GM12891 (cell line): ENCODE data around the gene EPB41L4A.

ENCODE experiments used
- DNase-seq: peaks from one replicate; pipeline ENCODE4 v3.0.0; 2011; ENCODE audit warnings: low spot score; ENCODE audit not compliant: insufficient read length
- FAIRE-seq: peaks from 2 replicates; lab custom pipeline; 2011; peaks lifted over from hg19 to GRCh38; lab: Jason Lieb, UNC
- PAX5 ChIP-seq: IDR thresholded peaks from 2 replicates; pipeline ENCODE4 v1.6.1; 2011; ENCODE audit warnings: low read length, moderate library complexity, mild to moderate bottlenecking; ENCODE audit not compliant: insufficient read depth, severe bottlenecking
- POLR2A ChIP-seq: IDR thresholded peaks from 2 replicates; pipeline ENCODE4 v1.6.1; 2011; ENCODE audit warnings: low read depth, low read length, control low read depth
- POLR2AphosphoS5 ChIP-seq: IDR thresholded peaks from 2 replicates; pipeline ENCODE4 v1.6.1; 2011; ENCODE audit warnings: low read depth, low read length, control low read depth
- POU2F2 ChIP-seq: IDR thresholded peaks from 2 replicates; pipeline ENCODE4 v1.6.1; 2011; ENCODE audit warnings: low read depth, mild to moderate bottlenecking, control low read depth, low read length, moderate library complexity
- SPI1 ChIP-seq: IDR thresholded peaks from 2 replicates; pipeline ENCODE4 v1.6.1; 2011; ENCODE audit warnings: low read depth, low read length, control low read depth
- TAF1 ChIP-seq: IDR thresholded peaks from 2 replicates; pipeline ENCODE4 v1.6.1; 2011; ENCODE audit warnings: low read depth, low read length, control low read depth

Gene EPB41L4A

DNA sequence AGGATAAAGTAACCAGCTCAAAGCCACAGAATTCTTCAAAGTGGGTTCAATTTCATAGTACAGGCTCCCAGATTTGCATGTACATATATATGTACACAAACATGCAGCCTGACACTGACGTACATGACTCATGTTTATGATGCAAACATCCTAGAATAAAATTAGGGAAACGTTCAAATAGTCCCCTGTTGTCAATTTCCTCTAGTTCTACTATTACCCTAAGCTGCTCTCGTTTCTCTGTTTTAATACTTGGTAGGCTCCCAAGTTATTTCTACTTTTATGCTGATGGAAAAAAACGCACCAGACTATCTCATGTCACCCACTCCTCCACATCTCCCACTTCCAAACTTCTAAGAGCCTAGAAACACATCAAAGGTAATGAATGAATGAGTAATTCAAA is 229.7 kb downstream of the EPB41L4A start:
- FAIRE-seq = no peak
- no peak for DNase-seq
- TF ChIP-seq TAF1 = no peak
- no peak for TF ChIP-seq POLR2A
- TF ChIP-seq POLR2AphosphoS5 = no peak

DNA sequence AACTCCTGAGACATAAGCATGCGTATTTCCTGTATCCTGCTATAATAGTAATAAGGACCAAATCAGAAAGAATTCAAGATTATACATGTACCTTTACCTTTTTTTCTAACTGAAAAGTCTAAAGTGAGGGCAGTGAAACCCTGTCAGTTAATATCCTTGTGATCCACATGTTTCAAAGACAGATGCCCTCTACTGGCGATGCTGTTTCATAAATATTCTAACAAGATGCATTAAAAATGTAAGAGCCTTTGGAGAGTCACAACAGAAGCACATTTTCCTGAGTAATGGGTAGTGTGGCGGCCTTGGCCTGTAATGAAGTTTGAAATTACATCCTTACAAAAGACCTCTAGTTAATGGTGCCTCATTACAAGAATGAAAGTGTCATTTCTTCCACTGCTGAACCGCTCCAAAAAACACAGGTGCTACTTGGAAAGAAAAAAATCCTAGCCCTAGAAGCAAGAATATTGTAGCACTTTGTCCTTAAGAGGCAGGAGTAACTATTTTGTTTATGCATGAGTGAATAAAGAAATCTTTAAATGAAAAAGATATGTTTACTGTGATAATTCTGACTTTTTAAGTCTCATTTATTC is 232.6 kb downstream of the EPB41L4A start:
- FAIRE-seq (no peak), DNase-seq (no peak)
- TF ChIP-seq TAF1 = no peak
- TF ChIP-seq POU2F2 = no peak
- no peak for TF ChIP-seq POLR2A

DNA sequence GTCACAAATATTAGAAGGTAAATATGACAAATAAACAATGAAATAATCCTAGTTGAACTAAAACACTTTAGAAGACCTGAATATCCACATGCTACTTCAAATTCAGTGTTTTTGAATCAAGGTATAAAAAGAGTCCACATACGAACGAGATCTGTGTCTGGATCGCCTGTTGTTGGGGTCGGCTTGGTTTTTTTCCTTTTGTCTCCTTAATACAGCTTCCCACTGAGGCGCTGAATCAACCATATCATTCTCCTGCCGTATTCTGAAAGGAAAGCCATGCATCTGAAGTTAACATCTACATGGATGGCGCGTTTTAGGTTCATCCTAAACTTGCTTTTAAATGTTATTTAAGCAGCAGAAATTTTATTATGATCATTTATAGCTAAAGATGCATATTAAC is 235.2 kb downstream of the EPB41L4A start:
- DNase-seq (no peak), FAIRE-seq (no peak)
- TF ChIP-seq POU2F2 = no peak
- TF ChIP-seq POLR2AphosphoS5 = no peak
- TF ChIP-seq SPI1 = no peak
- TF ChIP-seq TAF1 = no peak
- TF ChIP-seq PAX5 = no peak
- TF ChIP-seq POLR2A = no peak

- FAIRE-seq = no peak
Observed at GRCh38 chr5:112183103-112183711, 235.9 kb downstream of the EPB41L4A start.

DNA sequence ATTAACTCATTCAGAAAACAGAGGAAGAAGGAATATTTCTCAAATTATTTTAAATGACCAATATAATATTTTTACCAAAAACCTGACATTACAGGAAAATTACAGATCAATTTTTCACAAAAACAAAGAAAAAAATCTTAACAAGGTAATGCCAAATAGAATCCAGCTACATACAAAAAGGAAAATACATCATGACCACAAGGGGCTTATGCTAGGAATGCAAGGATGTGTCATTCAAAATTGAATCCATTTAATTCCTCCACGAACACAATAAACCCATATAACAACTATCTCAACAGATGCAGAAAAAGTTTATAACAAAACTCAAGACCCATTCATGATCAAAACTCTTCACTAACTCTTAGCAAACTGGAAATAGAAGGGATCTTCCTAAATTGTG is 239.8 kb downstream of the EPB41L4A start:
- TF ChIP-seq POU2F2 (no peak), TAF1 (no peak), POLR2AphosphoS5 (no peak), POLR2A (no peak), SPI1 (no peak), PAX5 (no peak)
- FAIRE-seq = no peak
- no peak for DNase-seq

More at GRCh38 chr5:112183103-112183711, 235.9 kb downstream of the EPB41L4A start:
- TF ChIP-seq POLR2AphosphoS5 (no peak), TAF1 (no peak), SPI1 (no peak), POLR2A (no peak), PAX5 (no peak), POU2F2 (no peak)
- no peak for DNase-seq

GRCh38 chr5:112174959-112175594 is 244.0 kb downstream of the EPB41L4A start:
- no peak for DNase-seq
- no peak for TF ChIP-seq TAF1
- TF ChIP-seq POLR2A = no peak
- TF ChIP-seq POU2F2 = no peak
- TF ChIP-seq SPI1 = no peak
- TF ChIP-seq POLR2AphosphoS5 = no peak
- FAIRE-seq = peak; percentile 84

GRCh38 chr5:112165897-112166737 is 253.0 kb downstream of the EPB41L4A start:
- TF ChIP-seq SPI1 (no peak), POLR2A (no peak), PAX5 (no peak), TAF1 (no peak), POU2F2 (no peak), POLR2AphosphoS5 (no peak)
- DNase-seq (no peak), FAIRE-seq (no peak)

DNA sequence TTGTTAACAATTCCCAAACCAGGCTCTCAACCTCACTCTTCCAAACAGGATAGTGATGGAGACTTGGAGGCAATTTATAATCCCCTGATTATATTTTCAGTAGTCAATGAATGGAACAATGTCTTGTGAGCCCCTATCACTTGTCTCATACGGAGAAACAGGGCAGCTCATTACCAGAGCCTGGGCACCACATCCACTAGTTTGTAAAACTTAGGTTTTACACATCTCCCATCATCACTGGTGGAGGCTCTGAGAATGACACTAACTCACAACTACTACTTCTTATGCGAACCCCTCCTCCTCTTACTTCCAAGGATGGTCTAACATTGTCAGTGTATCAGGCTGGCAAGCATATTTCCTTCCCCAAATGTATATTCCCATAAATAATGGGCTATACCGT is 253.7 kb downstream of the EPB41L4A start:
- peak; percentile 45; the same call in 1 of the 2 replicates for TF ChIP-seq POLR2AphosphoS5
- TF ChIP-seq POU2F2 = no peak
- no peak for TF ChIP-seq POLR2A
- TF ChIP-seq TAF1 = no peak
- no peak for DNase-seq
- no peak for FAIRE-seq

DNA sequence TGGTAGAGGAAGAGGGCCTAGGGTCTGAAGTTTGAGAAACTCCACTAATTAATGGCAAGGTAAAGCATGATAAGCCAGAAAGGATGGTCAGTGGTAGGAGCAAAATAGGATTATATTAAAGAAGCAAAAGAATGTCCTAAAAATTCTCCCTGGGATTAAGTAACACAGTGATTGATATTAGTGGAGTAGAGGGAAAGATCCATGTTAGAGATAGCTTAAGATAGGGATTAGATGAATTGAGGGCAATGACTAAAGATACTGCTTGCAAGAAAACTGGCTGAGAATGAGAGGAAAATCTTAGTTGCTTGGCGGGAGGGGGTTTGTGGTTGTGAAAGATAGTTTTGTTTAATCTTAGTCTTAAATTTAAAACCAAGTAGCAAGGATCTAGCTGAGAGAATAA is 255.6 kb downstream of the EPB41L4A start:
- FAIRE-seq (no peak), DNase-seq (no peak)
- TF ChIP-seq POLR2A = no peak
- no peak for TF ChIP-seq TAF1
- no peak for TF ChIP-seq PAX5
- TF ChIP-seq SPI1 = no peak
- no peak for TF ChIP-seq POLR2AphosphoS5
- TF ChIP-seq POU2F2 = no peak

DNA sequence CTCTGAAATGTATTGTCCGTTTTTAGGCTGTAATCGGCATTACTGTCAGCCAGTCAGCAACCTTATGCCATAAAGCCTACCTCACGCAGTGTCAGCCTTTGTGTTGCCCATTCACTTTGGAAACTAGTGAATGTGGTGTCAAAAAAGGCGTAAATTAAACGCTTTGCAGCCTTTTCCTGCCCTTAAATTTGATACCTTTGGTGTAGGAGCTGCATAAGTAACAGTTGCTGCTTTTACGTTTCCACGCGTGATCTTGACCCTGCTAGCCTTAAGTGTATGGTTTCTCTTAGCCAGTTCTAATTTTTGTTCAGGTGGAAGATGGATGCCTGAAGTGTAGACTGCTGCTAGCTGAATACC is 257.7 kb downstream of the EPB41L4A start:
- FAIRE-seq = no peak
- TF ChIP-seq POLR2A (no peak), POLR2AphosphoS5 (0 out of 2 replicates have a peak, but pooled peaks have one; percentile 34)

More for the DNA sequence above, 257.7 kb downstream of the EPB41L4A start:
- DNase-seq = no peak
